ENCODE measurements around the gene TNFSF12.

TNFSF12 gene, protein sequence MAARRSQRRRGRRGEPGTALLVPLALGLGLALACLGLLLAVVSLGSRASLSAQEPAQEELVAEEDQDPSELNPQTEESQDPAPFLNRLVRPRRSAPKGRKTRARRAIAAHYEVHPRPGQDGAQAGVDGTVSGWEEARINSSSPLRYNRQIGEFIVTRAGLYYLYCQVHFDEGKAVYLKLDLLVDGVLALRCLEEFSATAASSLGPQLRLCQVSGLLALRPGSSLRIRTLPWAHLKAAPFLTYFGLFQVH

DNA sequence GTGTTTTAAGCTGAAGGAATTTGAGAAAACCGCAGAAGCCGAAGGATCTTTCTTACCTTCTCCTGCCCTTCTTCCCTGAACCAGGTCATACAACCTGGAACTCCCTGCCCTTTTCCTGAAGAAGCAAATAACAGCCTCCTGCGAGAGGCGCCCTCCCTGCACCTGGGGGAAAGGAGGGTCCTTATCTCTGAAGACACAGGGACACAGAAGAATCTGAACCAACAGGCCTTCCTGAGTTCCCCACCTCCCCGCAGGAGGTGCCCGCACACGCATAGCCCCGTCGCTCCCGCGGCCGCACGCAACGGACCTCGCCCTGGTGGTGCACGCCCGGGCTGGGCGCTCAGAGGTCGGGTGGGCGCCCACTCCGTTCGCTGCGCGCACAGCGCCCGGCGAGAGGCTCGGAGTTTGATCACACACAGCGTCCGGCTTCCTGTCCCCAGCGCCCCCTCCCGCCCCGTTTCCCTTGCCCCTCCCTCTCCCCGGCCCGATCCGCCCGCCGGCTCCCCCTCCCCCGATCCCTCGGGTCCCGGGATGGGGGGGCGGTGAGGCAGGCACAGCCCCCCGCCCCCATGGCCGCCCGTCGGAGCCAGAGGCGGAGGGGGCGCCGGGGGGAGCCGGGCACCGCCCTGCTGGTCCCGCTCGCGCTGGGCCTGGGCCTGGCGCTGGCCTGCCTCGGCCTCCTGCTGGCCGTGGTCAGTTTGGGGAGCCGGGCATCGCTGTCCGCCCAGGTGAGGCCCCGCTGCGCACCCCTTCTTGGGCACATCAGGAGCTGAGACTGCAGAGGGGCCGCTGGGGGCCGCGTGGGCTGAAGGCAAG is at the start of gene TNFSF12:
Gene TNFSF12 (plus strand): TSS at position 474 of the 816 bp plus-strand sequence. CDS start 96 bp downstream, at position 570.
- peak within 1 kb of the TSS; percentile 53 to 57 for H3K4me3 ChIP-seq (replicated peaks in 1 of 2; ENCODE audit: low read depth in 2 of 2, low read length in 2 of 2)
- DNase-seq (ENCODE audit: low read depth in 2 of 2), result peak; percentile 17 to 31
- peak; percentile 20 for TF ChIP-seq CTCF (IDR thresholded peaks at IDR 0.05; ENCODE audit: low read depth, low read length)

DNA sequence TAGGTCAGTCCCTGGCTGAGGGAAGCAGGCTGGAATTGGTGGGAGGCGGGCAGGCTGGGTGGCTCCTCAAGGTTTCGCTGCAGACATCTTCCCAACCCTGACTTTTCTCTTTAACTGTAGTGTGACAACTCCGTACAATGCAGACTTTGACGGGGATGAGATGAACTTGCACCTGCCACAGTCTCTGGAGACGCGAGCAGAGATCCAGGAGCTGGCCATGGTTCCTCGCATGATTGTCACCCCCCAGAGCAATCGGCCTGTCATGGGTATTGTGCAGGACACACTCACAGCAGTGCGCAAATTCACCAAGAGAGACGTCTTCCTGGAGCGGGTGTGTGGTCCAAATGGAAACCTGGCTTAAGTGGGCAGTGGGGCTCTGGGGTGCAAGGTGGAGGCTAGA is 49.7 kb upstream of the TNFSF12 start:
- no peak for TF ChIP-seq CTCF (IDR thresholded peaks at IDR 0.05; ENCODE audit: low read depth, low read length)
- no peak overlapping the region for H3K4me3 ChIP-seq (replicated peaks in 1 of 2; ENCODE audit: low read depth in 2 of 2, low read length in 2 of 2)

DNA sequence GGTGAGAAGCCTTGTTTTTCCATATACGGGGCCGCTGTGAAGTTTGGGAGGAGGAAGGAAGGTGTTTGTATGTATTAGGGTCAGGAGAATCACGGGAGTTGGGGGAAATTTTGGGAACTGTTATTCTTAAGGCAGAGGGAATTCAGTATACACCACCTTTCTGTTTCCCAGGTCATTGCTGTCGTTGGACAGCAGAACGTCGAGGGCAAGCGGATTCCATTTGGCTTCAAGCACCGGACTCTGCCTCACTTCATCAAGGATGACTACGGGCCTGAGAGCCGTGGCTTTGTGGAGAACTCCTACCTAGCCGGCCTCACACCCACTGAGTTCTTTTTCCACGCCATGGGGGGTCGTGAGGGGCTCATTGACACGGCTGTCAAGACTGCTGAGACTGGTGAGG is 47.1 kb upstream of the TNFSF12 start:
- no peak for DNase-seq (ENCODE audit: low read depth in 2 of 2)
- no peak overlapping the region for H3K4me3 ChIP-seq (replicated peaks in 1 of 2; ENCODE audit: low read depth in 2 of 2, low read length in 2 of 2)

More for the DNA sequence above, 49.7 kb upstream of the TNFSF12 start:
- DNase-seq (ENCODE audit: low read depth in 2 of 2), result no peak

GRCh38 chr17:7502171-7502847 is 46.5 kb upstream of the TNFSF12 start:
- no peak overlapping the region for H3K4me3 ChIP-seq (replicated peaks in 1 of 2; ENCODE audit: low read depth in 2 of 2, low read length in 2 of 2)
- DNase-seq (ENCODE audit: low read depth in 2 of 2), result no peak
- no peak for TF ChIP-seq CTCF (IDR thresholded peaks at IDR 0.05; ENCODE audit: low read depth, low read length)

More for the DNA sequence above, 47.1 kb upstream of the TNFSF12 start:
- no peak for TF ChIP-seq CTCF (IDR thresholded peaks at IDR 0.05; ENCODE audit: low read depth, low read length)

DNA sequence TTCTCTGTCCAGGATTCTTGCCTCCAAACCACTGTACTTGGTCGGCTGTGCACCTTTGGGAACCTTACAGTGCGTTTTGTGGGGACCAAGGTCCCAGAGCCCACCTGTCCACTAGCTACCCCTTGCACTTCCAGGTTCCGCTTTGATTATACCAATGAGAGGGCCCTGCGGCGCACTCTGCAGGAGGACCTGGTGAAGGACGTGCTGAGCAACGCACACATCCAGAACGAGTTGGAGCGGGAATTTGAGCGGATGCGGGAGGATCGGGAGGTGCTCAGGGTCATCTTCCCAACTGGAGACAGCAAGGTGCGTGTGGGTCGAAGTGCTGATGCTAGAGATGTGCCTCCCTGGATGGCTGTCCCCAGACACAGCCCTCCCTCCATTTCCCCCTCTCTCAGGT is 45.9 kb upstream of the TNFSF12 start:
- H3K4me3 ChIP-seq (replicated peaks in 1 of 2; ENCODE audit: low read depth in 2 of 2, low read length in 2 of 2), result no peak overlapping the region
- DNase-seq (ENCODE audit: low read depth in 2 of 2), result no peak
- peak; percentile 20 for TF ChIP-seq CTCF (IDR thresholded peaks at IDR 0.05; ENCODE audit: low read depth, low read length)

GRCh38 chr17:7503521-7503920 is 45.3 kb upstream of the TNFSF12 start:
- H3K4me3 ChIP-seq (replicated peaks in 1 of 2; ENCODE audit: low read depth in 2 of 2, low read length in 2 of 2), result no peak overlapping the region
- no peak for DNase-seq (ENCODE audit: low read depth in 2 of 2)
- no peak for TF ChIP-seq CTCF (IDR thresholded peaks at IDR 0.05; ENCODE audit: low read depth, low read length)

All from cardiac fibroblast (primary cell).